ENCODE results near the gene TUT7.

DNA sequence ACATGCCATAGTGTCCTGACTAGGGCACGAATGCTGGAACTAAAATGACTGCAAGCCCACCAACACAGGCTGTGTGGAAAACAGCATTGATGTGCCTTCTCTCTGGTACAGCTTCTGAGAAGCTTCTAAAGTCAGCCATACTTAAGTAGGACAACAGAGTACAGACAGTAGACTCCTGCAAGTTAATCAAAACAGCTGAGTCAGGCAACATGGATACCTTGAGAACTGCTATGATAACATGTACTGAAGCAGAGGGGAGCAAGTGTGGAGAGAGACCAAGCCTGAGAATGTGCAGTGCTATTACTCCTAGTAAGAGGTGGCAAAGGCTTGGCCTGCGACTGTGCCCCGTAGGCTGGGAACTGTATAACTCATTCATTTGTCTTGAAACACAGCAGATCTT, 74.4 kb downstream of the TUT7 start:
- TF ChIP-seq, protein P1, sequence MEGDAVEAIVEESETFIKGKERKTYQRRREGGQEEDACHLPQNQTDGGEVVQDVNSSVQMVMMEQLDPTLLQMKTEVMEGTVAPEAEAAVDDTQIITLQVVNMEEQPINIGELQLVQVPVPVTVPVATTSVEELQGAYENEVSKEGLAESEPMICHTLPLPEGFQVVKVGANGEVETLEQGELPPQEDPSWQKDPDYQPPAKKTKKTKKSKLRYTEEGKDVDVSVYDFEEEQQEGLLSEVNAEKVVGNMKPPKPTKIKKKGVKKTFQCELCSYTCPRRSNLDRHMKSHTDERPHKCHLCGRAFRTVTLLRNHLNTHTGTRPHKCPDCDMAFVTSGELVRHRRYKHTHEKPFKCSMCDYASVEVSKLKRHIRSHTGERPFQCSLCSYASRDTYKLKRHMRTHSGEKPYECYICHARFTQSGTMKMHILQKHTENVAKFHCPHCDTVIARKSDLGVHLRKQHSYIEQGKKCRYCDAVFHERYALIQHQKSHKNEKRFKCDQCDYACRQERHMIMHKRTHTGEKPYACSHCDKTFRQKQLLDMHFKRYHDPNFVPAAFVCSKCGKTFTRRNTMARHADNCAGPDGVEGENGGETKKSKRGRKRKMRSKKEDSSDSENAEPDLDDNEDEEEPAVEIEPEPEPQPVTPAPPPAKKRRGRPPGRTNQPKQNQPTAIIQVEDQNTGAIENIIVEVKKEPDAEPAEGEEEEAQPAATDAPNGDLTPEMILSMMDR (IDR thresholded peaks at IDR 0.05): no peak
- no peak for TF ChIP-seq POLR2AphosphoS5 (IDR thresholded peaks at IDR 0.05; ENCODE audit: low read depth, low read length)
- TF ChIP-seq, protein P2, sequence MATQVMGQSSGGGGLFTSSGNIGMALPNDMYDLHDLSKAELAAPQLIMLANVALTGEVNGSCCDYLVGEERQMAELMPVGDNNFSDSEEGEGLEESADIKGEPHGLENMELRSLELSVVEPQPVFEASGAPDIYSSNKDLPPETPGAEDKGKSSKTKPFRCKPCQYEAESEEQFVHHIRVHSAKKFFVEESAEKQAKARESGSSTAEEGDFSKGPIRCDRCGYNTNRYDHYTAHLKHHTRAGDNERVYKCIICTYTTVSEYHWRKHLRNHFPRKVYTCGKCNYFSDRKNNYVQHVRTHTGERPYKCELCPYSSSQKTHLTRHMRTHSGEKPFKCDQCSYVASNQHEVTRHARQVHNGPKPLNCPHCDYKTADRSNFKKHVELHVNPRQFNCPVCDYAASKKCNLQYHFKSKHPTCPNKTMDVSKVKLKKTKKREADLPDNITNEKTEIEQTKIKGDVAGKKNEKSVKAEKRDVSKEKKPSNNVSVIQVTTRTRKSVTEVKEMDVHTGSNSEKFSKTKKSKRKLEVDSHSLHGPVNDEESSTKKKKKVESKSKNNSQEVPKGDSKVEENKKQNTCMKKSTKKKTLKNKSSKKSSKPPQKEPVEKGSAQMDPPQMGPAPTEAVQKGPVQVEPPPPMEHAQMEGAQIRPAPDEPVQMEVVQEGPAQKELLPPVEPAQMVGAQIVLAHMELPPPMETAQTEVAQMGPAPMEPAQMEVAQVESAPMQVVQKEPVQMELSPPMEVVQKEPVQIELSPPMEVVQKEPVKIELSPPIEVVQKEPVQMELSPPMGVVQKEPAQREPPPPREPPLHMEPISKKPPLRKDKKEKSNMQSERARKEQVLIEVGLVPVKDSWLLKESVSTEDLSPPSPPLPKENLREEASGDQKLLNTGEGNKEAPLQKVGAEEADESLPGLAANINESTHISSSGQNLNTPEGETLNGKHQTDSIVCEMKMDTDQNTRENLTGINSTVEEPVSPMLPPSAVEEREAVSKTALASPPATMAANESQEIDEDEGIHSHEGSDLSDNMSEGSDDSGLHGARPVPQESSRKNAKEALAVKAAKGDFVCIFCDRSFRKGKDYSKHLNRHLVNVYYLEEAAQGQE (IDR thresholded peaks at IDR 0.05; ENCODE audit: insufficient read depth in 1 of 2, low read depth in 2 of 2, low read length in 1 of 2): no peak
